GM18511 (cell line): ENCODE data around the gene RASD2.

Source experiments
- ATAC-seq: cut with Tn5 transposase; IDR thresholded peaks from one replicate; pipeline ENCODE4 v1.9.1; 2021; ENCODE audit warnings: mild to moderate bottlenecking, moderate library complexity; ENCODE audit not compliant: unreplicated experiment

The RASD2 gene

DNA sequence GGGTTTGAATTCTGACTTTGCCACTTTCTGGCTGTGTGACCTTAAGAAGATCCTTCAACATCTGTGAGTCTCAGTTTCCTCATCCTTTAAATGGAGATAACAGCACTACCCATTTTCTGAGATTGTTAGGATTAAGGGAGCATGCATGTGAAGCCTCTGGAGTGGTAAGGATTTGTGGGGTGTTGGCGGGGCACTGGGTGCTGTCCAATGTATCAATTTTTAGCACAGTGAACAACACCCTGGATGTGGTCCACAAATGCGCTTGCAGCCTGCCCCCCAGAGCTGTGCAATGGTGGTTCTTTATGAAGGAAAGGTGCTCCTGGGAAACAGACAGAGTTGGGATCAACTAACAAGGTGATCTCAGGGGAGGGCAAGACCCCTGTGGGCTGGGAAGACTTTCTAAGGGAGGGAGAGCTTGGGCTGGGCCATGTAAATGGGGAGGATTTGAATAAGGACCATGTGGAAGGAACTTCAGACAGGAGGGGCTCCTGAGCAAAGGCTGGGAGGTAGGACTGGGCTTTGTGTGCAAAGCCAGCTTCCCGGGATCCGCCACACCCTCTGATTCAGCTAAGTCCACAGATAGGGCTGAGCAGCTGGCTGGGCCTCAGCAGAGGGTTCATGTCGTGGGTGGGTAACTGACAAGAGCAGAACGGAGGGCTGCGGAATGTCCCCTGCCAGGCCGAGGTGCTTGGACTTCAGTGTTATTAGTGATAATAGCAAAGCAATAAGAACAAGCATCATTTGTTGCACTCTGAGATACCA is 22.7 kb upstream of the RASD2 start:
- no peak for ATAC-seq

DNA sequence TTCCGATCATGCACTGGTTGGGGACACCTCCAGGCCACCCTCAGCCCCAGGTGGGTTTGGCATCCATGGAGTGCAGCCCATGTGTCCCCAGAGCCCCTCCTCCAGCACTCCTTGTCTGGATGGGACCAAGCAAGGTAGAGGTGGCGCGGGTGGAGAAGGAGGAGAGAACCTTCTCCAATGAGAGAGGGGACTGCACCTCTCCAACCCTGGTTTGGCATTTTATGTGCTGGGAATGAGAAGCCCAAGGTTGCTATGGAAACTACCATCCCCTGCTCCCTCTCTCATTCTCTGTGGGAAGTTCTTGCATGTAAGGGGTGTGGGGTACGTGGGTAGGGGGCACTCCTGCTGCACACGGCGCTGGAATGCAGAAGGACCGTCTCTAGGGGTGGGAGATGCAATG is 21.8 kb upstream of the RASD2 start:
- no peak for ATAC-seq

GRCh38 chr22:35519306-35520000 is 21.2 kb upstream of the RASD2 start:
- no peak for ATAC-seq

GRCh38 chr22:35521358-35522224 is 19.0 kb upstream of the RASD2 start:
- no peak for ATAC-seq

GRCh38 chr22:35522225-35523149 is 18.1 kb upstream of the RASD2 start:
- no peak for ATAC-seq

DNA sequence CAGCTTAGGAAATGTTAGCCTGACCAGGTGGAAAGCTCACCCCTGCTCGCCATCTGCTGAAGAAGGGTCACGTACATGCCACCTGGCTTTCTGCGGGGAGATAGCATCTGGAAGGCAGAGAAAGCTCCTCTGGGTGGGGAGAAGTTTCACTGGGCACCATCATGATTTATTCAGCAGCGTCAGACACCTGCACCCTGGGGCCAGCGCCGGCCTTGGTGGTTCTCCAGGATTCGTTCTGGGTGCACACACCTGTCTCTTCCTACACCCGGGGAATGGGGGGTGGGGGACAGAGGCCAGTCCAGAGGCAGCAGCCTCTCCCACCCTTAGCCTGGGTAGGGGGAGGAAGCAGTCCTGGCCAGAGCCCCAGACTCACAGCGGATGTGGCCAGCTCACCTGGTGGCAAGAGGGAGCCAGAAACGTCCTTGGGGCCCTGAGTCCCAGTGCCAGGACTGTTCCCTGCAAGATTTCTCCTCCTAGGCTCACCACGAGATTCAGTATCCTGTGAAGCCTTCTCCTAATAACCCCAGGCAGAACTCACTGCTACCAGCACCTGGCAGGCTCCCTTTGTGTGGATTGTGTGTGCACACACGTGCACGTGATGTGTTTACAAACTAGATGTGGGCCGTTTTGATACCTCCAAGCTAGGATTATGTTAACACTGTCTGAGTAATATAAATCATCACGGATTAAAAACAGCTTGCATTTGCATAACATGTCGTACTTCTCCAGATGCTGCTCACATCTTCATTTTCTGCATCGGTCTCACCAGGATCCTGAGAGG is 17.3 kb upstream of the RASD2 start:
- no peak for ATAC-seq

GRCh38 chr22:35524966-35525686 is 15.5 kb upstream of the RASD2 start:
- no peak for ATAC-seq

DNA sequence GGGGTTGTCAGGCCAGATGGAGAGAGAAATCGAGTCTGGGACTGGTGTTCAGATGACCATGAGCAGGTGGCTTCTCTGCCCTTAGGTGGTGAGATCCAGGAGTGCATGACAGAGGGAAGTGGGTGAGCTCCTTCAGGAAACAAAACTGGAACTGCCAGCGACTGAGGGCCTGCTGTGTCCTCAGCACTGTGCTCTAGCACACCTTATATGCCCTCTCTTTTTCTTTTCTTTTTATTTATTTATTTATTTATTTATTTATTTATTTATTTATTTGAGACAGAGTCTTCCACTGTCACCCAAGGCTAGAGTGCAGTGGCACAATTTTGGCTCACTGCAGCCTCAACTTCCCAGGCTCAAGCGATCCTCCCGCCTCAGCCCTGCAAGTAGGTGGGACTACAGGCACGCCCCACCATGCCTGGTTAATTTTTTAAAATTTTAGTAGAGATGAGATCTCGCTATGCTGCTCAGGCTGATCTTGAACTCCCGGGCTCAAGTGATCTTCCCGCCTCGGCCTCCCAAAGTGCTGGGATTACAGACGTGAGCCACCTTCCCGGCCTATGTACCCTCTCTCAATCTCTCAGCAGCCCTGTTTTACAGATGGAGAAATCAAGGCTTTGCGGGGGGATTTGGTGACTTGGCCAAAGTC is 14.8 kb upstream of the RASD2 start:
- ATAC-seq, result no peak

DNA sequence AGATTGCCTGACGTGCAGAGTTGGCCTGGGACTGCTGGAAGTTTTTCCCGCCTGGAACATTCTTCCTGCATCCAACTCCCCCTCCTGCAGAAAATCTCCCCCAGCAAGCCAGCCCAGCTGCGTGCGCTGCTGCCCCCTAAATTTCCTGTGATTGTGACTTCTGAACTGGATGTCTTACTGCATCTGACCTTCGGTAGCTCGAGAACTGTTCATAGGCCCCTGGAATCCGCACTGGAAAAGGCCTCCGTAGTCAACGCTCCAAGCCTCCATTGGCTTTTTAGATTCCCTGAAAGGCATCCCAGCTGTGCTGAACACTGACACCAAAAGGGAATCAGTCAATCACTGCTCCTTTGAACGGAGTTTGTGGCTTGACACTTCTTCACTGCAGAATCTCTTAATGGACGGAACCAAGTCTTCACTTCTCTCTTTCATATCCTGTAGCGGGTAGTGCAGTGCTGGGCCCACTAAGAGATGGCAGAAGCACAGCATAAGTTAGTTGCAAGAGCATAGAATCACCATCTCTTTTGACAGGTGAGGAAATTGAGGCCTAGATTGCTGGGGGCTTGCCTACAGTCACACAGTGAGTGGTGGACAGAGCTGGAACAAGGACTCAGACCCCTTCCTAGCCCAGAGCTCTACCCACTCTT is 14.2 kb upstream of the RASD2 start:
- ATAC-seq, result no peak

DNA sequence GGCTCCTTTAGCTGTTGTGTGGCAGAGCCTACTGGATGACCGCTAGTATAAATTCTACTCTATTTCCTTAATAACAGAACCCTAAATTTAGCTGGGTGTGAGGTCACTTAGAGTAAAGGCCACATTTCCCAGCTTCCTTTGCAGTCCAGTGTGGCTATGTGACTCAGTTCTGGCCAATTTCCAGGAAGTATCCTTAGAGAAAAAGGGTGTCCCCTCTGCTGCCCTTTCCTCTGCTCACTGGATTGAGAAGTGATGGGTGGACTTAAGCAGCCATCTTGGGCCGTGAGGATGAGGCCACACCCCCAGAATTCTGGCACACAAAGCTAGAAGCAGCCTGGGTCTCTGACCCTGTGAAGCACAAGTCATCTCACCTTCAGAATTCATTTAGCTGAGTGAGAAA is 11.7 kb upstream of the RASD2 start:
- no peak for ATAC-seq

DNA sequence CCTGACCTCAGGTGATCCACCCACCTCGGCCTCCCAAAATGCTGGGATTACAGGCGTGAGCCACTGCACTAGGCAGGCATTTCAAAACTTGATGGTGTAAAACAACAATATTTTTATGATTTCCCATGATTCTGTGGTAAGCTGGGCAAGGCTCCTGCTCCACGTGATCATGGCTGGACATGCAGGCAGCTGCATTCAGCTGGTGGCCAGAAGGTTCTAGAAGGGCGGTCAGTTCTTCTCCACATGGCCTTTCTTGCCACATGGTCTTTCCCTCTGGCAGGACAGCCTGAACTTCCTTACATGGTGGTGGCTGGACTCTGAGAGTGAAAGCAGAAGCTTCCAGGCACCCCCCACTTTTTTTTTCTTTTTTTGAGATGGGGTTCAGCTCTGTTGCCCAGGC is 9.9 kb upstream of the RASD2 start:
- ATAC-seq, result no peak

GRCh38 chr22:35531202-35531601 is 9.4 kb upstream of the RASD2 start:
- ATAC-seq, result no peak

DNA sequence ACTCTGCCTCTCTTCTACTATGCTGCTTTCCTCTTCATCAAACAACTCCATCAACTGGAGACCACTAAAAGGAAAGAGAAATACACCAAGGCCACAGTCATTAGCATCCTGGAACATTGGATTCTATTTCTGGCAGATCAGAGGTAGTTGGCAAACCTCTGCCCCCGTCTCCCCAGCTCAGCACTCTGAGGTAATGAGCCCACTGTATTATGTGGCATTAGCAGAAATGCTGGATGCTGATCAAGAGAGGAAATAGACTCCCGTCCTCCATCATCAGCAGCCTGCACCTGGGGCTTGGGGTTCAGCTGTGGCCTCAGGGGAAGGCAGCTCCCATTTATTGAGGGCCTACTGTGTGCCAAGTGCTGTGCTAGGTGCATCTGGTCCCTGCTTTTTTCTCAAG is 9.0 kb upstream of the RASD2 start:
- no peak for ATAC-seq

- ATAC-seq, result no peak
These were observed 7.1 kb upstream of the RASD2 start for GRCh38 chr22:35533365-35534029.

DNA sequence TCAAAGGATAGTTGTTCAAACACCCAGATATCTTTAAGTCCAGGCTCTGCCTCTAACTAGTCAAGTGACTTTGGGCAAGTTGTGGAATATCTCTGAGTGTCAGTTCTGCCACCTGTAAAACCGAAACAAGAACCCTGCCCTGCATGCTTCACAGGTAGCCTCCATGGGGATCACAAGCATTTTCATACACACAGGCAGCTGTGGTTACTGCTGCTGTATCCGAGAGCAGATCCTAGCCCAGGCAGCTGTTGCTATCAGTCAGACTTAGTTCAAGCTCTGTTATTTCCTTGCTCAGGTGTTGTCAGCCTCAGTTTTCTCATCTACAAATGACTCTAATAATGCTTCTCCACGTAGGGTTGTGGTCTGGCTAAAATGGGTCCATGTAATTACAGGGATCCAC is 6.5 kb upstream of the RASD2 start:
- ATAC-seq, result no peak

- no peak for ATAC-seq
These were observed 3.4 kb upstream of the RASD2 start for GRCh38 chr22:35537232-35537631.

- no peak for ATAC-seq
These were observed 1.8 kb upstream of the RASD2 start for GRCh38 chr22:35538801-35539321.
